HG03439 (cell line): Measurements from ENCODE around the gene IFNL1.
"Not testable (repeated sequence)": the region's sequence is repeated elsewhere in the genome, so short reads cannot be mapped to it uniquely, and the experiment has no call there.

Source experiments
- ATAC-seq: cut with Tn5 transposase; IDR thresholded peaks from one replicate; pipeline ENCODE4 v1.9.1; 2021; ENCODE audit warnings: mild to moderate bottlenecking, moderate library complexity; ENCODE audit not compliant: unreplicated experiment

The IFNL1 gene

DNA sequence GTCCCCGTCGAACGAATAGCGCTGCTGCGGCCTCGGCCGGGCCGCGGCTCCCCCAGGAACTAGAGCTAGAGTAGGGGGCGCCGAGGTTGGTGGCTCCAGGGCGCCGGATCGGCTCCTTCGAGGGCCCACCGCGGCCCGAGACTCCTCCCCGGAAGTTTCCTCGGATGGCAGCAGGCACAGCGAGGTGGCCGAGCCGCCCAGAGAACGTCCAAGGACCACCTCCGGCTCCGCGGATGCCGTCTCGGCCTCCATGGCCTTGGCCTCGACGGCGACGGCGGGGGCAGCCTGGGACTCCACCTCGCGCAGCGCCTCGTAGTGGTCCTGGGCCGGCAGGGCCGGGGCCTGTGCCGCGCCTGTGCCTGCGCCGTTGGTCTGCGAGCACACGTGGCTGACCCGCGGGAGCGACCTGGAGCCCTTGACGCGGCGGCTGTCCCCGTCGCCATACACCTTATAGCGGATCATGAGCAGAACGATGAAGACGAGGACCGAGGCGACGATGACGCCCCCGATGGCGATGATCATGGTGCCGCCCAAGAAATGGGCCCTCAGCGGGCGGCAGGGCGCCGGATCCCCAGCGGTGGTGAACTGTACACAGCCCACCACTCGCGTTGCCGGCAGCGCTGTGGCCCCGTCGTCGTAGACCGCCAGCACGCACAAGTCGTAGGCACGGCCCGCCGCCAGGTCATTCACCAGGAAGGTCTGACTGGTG lies 11.8 kb downstream of the IFNL1 start:
- no peak for ATAC-seq

DNA sequence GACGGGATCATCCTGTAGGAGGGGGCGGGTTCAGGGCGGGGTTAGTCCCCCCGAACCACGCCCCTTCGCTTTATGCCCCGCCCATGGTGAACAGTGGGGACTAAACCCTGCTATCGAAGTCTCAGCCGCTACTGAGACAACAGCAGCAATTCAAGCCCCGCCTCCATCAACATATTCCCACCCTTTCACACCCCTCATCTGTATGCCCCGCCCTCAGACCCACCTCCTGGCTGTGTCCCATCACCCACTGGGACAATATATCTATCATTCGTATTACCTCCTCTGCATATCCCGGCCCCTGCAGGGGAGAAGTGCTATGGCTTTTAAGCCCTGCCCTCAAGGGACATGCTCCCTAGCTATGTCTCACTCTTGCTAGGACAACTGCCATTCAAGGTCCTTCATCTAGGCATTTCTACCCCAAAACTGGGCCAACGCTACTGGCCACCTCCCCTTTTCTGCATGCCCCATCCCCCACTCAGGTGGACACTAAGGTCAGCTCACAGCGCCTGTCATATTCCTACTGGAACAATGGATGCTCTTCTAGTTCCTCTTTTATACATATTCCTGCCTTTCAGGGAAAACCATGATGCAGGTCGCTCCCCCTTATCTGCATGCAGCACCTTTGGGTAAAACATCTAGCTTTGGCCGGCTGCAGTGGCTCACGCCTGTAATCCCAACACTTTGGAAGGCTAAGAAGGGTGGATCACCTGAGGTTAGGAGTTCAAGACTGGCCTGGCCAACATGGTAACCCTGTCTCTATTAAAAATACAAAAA lies 12.5 kb downstream of the IFNL1 start:
- no peak for ATAC-seq

DNA sequence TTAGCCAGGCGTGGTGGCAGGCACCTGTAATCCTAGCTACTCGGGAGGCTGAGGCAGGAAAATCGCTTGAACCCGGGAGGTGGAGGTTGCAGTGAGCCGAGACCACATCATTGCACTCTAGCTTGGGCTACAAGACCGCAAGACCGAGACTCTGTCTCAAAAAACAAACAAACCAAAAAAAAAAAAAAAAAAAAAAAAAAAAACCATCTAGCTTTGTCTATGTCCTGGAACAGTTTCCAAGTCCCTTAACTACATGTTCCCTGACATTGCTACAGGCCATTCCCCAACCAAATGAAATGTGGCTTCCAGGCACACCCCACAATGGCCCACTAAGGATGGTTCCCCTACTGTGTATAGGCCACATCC lies 13.1 kb downstream of the IFNL1 start:
- not testable (repeated sequence) for ATAC-seq

DNA sequence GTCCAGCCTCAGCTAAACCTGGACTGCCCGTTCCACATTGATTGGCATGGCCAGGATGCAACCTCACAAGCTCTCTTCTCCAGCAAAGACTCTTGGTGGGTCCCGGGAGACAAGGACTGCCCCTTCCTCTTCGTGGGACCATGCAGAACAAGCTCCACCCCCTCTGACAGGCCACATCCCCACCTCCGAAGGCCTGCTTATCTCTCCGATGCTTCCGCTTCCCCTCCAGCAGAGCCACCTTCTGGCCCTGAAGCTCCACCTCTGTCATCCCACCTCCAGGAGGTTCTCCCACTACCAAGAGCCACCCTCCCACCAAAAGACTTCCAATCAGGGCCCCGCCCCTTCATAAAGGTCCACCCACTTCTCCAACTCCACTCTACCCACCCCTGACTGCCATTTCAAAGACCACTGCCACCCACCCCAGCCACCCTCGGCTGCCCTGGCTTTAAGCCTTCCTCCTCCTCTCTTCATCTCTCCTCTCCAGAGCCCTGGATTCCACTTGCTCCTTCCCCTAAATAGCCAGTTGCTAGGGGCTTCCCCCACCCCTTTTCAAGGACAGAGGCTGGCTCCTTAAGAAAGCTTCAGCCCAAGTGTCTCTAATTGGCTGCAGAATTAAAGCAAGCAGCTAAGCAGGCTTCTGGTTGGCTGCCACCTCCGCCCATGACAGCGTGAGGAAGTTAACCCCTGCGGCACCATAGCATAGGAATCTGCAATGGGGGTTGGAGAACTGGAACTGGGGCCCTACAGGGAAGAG lies 14.5 kb downstream of the IFNL1 start:
- no peak for ATAC-seq

DNA sequence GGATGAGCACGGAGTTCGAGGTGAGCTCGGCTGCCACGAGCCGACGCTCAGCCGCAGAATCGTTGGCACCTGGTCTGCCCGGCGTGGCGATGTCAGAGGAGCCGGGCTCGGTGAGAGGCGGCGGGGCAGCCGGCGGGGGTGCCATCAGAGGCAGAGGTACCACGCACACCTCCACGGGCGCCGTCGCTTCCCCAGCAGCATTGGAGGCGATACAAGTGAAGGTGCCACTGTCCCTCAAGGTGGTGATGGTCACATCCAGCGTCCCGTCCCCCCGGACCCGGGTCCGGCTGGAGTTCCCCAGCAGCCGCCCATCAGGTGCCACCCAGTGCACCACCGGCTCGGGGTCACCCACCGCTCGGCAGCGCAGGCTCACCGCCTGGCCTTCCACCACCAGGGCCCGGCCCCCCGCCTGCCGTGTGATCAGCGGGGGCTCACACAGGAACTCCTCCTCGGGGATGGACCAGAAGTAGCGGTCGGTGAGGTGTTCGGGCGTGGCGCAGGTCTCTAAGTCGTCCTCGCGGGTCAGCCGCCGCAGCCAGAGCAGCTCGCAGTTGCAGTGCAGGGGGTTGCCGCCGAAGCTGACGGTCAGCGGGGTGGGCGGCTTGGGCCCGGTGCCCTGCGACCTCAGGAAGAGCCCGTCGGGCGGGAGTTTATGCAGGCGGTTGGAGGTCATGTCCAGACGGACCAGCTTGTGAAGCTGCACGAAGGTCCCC lies 18.0 kb downstream of the IFNL1 start:
- no peak for ATAC-seq

DNA sequence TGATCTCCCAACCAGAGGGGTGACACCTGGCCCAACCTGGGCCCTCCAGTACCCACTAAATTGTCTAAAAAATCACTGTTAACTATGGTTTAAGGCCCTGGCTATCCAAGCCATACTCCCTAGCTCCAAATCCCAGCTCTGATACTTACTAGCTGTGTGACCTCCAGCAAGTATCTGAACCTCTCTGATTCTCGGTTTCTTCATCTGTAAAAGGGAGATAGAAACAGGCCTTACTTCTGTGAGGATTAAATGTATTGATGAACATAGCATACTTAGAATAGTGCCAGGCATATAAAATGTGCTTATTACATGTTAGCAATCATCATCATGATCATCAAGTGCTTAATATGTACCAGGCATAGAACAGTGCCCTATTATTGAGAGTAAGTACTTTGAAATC lies 19.7 kb downstream of the IFNL1 start:
- ATAC-seq, result no peak

DNA sequence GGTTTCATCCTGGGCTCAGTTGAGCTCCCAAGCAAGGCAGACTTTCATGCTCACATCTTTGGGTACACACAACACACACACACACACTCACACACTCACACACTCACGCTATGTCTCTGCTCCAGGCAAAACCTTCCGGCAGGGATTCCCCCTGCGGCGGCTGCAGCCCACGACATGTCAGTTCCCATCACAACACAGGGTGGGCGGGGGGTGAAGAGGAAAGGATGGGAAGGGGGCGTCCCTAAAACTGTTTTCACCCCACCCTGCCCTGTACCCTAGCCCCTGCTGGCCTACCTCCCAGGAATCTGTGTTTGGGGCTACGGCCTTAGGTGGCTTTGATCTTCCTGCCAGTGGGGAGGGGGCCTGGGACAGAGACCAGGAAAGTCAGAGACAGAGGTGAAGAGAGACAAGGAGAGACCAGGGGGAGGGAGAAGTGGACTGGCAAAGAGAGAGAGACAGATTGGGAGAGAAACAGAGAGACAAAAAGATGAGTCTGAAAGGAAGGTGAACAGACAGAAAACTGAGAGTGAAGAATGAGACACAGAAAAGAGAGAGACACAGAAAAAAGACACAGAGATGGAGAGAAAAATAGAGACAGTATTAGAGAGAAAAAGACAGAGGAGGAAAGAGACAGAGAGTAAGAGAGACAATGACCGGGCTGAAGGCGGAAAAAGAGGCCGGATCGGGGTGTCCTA lies 20.6 kb downstream of the IFNL1 start:
- ATAC-seq, result no peak

DNA sequence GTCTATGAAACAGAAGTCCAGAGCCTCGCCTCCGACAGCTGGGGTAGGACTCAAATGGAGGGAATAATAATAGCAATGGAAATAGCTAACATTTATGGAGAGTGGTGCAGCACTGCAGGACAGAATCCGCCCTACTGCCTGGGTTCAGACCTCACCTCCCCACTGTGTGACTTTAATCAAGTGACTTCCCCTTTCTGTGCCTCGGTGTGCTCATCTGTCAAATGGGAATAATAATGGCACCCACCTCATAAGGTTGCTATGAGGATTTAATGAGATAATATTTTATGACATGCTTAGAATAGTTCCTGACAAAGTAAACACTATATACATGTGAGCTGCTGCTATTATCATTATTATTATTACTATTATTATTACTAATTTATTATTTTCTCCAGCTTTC lies 21.3 kb downstream of the IFNL1 start:
- no peak for ATAC-seq

DNA sequence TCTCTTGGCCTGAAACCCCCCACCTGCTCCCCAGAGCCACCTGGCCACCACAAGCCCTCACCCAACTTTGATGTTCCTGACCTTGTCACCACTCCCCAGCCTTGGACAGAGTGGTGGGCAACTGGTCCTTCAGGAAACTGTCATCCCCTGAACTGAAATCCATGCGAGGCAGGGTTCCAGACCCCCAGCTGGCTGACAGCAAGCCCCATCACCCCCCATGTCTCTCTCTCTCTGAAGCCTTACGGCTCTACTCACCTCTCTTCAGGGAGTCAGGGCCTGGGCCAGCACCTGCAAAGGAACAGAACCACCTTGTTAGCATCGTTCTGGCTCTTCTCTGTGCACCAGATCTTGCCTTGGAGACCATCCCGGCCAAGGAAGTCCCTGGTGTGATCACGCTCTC lies 21.9 kb downstream of the IFNL1 start:
- no peak for ATAC-seq

DNA sequence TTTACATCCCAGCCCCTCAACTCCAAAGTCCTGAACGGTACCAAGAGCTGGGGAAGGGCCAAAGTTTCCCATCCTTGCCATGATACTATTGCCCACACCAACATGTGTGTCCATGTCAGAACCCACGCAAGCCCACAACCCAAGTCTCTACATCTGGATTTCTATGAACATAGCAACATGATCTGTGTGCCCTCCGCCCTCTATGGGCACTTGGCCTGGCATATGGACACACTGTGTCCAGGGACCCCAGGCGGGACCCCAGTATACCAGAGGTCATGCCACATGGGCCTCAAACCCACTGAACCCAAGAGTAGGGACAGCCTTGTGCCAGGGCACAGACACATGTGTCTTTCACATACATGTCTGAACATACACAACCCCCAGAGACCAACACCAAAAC lies 22.5 kb downstream of the IFNL1 start:
- ATAC-seq, result no peak

DNA sequence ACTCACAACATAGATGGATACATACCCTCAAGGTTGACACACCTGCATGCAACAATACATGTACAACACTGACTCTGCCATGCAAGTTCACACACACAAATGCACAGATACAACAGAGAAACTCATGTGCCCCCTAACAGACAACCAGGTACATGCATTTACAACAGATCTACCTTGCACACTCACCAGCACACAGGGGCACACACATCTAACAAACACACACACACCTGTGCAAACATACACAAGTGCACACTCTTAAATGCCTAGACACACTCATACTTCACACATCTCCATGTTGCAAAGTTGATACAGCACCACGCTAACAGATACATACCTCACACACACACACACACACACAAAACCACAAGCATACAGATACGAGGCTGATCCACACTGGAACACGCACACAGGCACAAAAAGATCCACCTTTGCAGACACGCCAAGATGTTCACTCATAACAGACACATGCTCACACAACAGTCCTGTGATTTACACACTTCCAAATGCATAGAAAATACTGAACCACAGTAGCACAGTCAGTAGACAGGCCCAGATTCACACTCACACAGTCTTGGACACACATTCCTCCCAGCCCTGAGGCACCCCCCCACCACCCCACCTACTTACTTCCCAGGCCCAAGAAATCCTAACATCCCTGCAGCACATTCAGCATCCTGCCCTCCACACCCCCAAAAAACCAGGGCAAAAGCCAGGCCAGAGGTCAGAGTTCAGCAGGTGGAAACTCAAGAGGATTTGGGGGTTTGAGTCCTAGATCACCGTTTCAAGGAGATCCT lies 23.1 kb downstream of the IFNL1 start:
- no peak for ATAC-seq

DNA sequence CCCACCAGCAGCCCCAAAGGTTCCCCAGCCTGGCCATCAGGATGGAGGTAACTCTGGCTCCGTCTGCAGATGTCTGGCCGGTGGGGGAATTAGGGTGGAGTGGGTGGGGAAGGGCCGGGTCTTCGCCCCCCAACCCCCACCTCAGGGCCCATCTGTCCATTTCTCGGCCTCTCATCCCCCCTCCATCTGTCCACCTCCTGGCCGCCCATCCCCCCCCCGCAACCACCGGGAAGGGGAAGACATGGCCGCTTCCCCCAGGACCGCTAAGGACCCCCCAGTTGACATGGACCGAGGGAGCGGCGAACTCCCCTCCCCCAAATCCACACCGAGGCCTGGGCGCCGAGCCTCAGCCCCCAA lies 23.7 kb downstream of the IFNL1 start:
- ATAC-seq, result no peak

DNA sequence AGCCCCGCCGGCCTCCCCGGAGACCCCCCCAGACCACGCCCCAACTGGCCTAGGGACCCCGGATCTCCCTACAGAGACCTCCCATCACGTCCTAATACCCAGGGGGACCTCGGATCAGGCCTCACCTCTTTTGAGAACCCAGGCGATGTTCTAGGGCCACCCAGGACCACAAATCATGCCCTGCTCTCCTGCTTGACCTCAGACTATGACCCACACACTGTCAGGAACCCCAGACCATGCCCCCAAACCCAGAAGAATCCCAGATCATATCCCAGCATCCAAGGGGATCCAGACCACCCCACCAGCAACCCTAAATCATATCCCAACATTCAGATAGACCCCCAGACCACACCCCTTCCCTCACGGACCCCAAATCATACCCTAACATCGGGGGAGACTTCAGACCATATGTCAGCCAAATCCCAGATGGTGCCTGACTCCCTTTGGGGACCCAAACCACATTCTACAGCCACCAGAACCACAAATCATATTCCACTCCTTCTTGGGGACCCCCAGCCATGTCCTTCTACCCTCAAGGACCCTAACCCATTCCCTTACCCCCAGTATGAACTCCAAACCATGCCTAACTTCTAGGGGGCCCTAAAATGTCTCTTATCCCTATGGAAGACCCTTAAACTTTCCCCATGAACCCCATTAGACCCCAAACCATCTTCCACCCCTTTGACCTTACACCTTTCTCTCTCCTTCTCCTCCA lies 25.1 kb downstream of the IFNL1 start:
- ATAC-seq, result no peak

DNA sequence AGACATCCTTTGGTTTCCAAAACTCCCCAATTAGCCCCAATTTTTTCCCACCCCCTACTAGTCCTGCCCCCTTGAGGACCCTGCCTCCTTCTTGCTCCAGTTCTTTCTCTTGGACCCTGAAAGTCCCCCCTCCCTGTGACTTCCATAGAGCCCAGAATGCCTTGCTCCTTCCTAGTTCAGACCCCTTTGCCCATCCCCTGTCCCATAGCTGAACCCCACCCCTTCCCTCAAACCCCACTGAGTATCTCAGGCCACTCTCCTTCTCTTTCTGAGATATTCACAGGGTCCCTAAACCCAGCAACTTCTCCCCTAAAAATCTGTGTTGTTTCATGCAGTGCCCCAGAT lies 25.6 kb downstream of the IFNL1 start:
- no peak for ATAC-seq

DNA sequence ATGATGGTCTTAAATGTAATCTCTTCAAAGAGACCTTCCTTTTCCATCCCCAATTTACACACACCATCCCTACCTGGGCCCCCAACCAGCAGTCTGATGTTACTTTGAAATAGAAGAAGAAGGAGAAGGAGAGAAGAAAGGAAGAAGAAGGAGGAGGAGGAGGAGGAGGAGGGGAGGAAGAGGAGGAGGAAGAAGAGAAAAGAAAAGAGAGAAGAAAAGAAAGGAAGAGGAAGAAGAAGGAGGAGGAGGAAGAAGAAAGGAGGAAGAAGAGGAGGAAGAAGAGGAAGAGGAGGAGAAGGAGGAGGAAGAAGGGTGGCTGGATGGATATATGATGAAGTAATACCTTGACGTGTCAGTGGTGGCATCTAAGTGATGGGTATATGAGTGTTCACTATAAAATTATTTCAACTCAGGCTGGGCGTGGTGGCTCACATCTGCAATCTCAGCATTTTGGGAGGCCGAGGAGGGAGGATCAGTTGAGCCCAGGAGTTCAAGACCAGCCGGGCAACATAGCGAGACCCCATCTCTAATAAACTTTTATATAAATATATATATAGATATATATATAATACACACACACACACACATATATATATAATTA lies 28.1 kb downstream of the IFNL1 start:
- ATAC-seq, result no peak

DNA sequence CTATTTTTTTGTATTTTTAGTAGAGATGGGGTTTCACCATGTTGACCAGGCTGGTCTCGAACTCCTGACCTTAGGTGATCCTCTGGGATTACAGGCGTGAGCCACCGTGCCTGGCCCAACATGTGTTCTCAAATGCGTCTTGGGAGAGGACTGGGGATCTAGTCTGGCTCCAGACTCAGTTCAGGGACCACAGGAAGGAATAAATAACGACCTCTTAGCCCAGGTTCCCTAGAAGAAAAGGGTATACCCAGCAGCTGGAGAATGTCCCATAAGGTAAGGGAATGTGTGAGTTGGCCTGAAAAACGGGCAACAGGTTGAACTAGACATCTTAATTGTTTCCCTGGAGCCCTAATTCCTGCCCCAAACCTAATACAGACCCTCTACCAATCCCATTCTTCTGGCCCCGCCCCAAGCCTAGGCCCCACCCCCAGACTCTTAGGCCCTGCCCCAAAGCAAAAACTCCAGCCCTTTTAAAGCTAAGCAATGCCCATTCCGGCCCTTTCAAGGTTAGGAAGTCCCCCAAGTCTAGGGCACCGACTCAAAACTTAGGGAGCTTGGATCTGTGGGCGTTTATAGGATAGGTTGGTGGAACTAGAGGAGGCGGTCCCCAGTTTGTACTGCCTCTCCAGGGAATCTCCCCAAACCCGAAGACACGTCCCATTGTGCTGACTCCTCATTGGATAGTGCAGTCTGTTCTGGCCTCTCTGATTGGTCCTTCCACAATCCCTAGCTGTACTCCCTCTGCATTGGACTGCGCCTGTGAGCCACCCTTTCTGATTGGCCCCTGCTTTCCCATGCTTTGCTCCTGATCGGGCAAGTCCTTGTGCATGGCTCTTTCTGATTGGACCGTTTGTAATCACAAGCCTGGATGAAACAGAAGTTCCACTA lies 29.8 kb downstream of the IFNL1 start:
- ATAC-seq, result no peak

DNA sequence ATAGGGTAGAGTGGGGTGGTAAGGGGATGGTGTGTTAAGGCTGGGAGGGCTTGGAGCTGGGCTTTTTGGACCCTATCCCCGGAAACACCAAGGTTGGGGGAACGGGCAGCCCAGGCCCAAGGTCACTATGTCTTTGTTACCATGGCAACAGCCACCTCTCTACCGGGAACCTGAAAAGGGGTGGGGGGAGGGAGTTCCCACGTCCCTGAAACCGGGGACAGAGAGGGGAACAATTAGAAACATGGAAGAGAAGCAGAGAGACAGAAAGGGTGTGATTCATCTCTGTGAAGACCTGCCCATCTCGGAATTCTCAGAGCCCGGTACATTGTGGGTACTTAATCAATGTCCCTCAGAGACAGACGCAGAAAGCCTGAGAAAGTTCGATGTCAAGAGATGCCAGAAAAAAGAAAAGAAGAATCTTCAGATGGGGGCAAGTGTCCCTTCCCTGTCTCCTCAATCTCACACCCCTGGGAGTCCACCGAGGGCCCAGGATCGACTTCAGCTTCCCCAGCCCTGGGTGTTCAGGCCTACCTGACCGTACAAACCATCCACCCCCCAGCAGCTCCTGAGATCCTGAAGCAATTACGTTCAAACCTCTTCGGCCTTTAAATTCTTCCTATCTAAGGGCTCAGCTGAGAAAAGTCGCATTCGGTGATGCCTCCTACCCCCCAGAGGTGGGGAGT lies 31.3 kb downstream of the IFNL1 start:
- ATAC-seq, result no peak
